GM23338 (cell line): ENCODE results near the gene DOLPP1. TPM values are rescaled to one million over a fixed set of nuclear protein-coding genes. Genes with fewer than 3 reads are reported as not detected.
"Not testable (repeated sequence)": the region's sequence is repeated elsewhere in the genome, so short reads cannot be mapped to it uniquely, and the experiment has no call there.

Source experiments
- ATAC-seq: fragments of 200-7000 bp; cut with Tn5 transposase; 3 replicates; pipeline ENCODE4 v1.9.1; 2020
- DNase-seq: peaks from one replicate; pipeline ENCODE4 v3.0.0-alpha.2; 2015; ENCODE audit warnings: low spot score
- H2AFZ ChIP-seq: fragments of 200-600 bp; sonication (generic); 2 replicates; pipeline ENCODE4 v1.8.0; 2016; ENCODE audit warnings: antibody characterized with exemption, mild to moderate bottlenecking, moderate library complexity
- H3F3A ChIP-seq: fragments of 200-600 bp; sonication (generic); replicated peaks from 2 replicates; pipeline ENCODE4 v1.8.0; 2017; ENCODE audit warnings: antibody characterized with exemption, mixed run types, low read depth
- H3K27ac ChIP-seq: fragments of 200-600 bp; sonication (generic); 2 replicates; pipeline ENCODE4 v1.6.1; 2016; ENCODE audit warnings: low read depth
- H3K27me3 ChIP-seq: fragments of 200-600 bp; sonication (generic); 2 replicates; pipeline ENCODE4 v1.8.0; 2016; ENCODE audit warnings: mild to moderate bottlenecking, mixed run types, moderate library complexity; ENCODE audit not compliant: insufficient read depth
- H3K36me3 ChIP-seq: fragments of 200-600 bp; sonication (generic); 2 replicates; pipeline ENCODE4 v1.8.0; 2016; ENCODE audit warnings: mild to moderate bottlenecking; ENCODE audit not compliant: insufficient read depth
- H3K4me1 ChIP-seq: fragments of 200-600 bp; sonication (generic); 2 replicates; pipeline ENCODE4 v1.8.0; 2016; ENCODE audit warnings: mild to moderate bottlenecking, moderate library complexity; ENCODE audit not compliant: insufficient read depth
- H3K4me2 ChIP-seq: fragments of 200-600 bp; sonication (generic); 2 replicates; pipeline ENCODE4 v1.7.1; 2017; ENCODE audit warnings: mixed run types
- H3K4me3 ChIP-seq: fragments of 200-600 bp; sonication (generic); 2 replicates; pipeline ENCODE4 v1.6.1; 2016; ENCODE audit warnings: mixed run types
- H3K79me2 ChIP-seq: fragments of 200-600 bp; sonication (generic); replicated peaks from 2 replicates; pipeline ENCODE4 v1.8.0; 2017; ENCODE audit warnings: mild to moderate bottlenecking; ENCODE audit not compliant: insufficient read depth
- H3K9me2 ChIP-seq: fragments of 200-600 bp; sonication (generic); 2 replicates; pipeline ENCODE4 v1.8.0; 2017; ENCODE audit not compliant: insufficient read depth
- H4K20me1 ChIP-seq: fragments of 200-600 bp; sonication (generic); replicated peaks from 2 replicates; pipeline ENCODE4 v1.8.0; 2017; ENCODE audit warnings: mild to moderate bottlenecking; ENCODE audit not compliant: insufficient read depth
- H3K27ac Mint-ChIP-seq: 2 replicates; pipeline ENCODE4 v1.8.0; 2020; ENCODE audit warnings: inconsistent platforms, mild to moderate bottlenecking, moderate library complexity, mixed read lengths
- H3K27me3 Mint-ChIP-seq: 3 replicates; pipeline ENCODE4 v1.8.0; 2022; ENCODE audit warnings: low read depth, mild to moderate bottlenecking, moderate library complexity, mixed read lengths, inconsistent platforms; ENCODE audit not compliant: insufficient read depth, poor library complexity
- H3K36me3 Mint-ChIP-seq: 3 replicates; pipeline ENCODE4 v1.8.0; 2021; ENCODE audit warnings: low read depth, mild to moderate bottlenecking, inconsistent platforms, moderate library complexity, mixed read lengths
- H3K4me1 Mint-ChIP-seq: 3 replicates; pipeline ENCODE4 v1.8.0; 2020; ENCODE audit warnings: mild to moderate bottlenecking, inconsistent platforms, mixed read lengths
- H3K4me3 Mint-ChIP-seq: 3 replicates; pipeline ENCODE4 v1.8.0; 2021; ENCODE audit warnings: moderate library complexity, mild to moderate bottlenecking, inconsistent platforms, mixed read lengths
- H3K9me3 Mint-ChIP-seq: 3 replicates; pipeline ENCODE4 v1.8.0; 2020; ENCODE audit warnings: moderate library complexity, mild to moderate bottlenecking, inconsistent platforms, mixed read lengths
- CREB1 ChIP-seq: fragments of 250-450 bp; sonication (Bioruptor Pico); IDR thresholded peaks from 2 replicates; pipeline ENCODE4 v1.5.0; 2020; ENCODE audit warnings: low read depth, mild to moderate bottlenecking, moderate library complexity
- CTCF ChIP-seq, 2 experiments: fragments of 200-600 bp in 1 of 2; sonication (generic) in 1 of 2; conservative IDR thresholded peaks; 2 replicates each; pipeline versions ENCODE4 v1.5.1 to v1.6.1; 2016 to 2017; ENCODE audit warnings: antibody characterized with exemption in 2 of 2, low read depth in 2 of 2, mild to moderate bottlenecking in 2 of 2, moderate library complexity in 1 of 2
- EZH2 ChIP-seq: fragments of 200-600 bp; sonication (generic); IDR thresholded peaks from one replicate; pipeline ENCODE4 v1.8.0; 2017; ENCODE audit warnings: antibody characterized with exemption, mild to moderate bottlenecking, low read depth; ENCODE audit not compliant: unreplicated experiment
- EZH2phosphoT487 ChIP-seq: fragments of 200-600 bp; sonication (generic); IDR thresholded peaks from one replicate; pipeline ENCODE4 v1.8.1; 2018; ENCODE audit warnings: antibody characterized with exemption; ENCODE audit not compliant: unreplicated experiment
- JUNB ChIP-seq: IDR thresholded peaks from one replicate; pipeline ENCODE4 v1.6.1; 2016; ENCODE audit warnings: antibody characterized with exemption; ENCODE audit not compliant: unreplicated experiment
- NANOG ChIP-seq: IDR thresholded peaks from 2 replicates; pipeline ENCODE4 v1.6.1; 2016; ENCODE audit warnings: antibody characterized with exemption, borderline replicate concordance
- POLR2AphosphoS5 ChIP-seq: IDR thresholded peaks from 2 replicates; pipeline ENCODE4 v1.6.1; 2016; ENCODE audit warnings: antibody characterized with exemption, low read depth
- STAT1 ChIP-seq: IDR thresholded peaks from one replicate; pipeline ENCODE4 v1.6.1; 2016; ENCODE audit warnings: antibody characterized with exemption; ENCODE audit not compliant: unreplicated experiment
- ZNF114 ChIP-seq: fragments of 250-450 bp; sonication (Bioruptor Pico); IDR thresholded peaks from 2 replicates; pipeline ENCODE4 v1.5.0; 2020; ENCODE audit warnings: mild to moderate bottlenecking, moderate library complexity
- ZNF331 ChIP-seq: fragments of 250-450 bp; sonication (Bioruptor Pico); IDR thresholded peaks from 2 replicates; pipeline ENCODE4 v1.5.0; 2020; ENCODE audit warnings: low read depth, mild to moderate bottlenecking, moderate library complexity
- polyA plus RNA-seq: library from polyadenylated mRNA; unstranded; fragments of >200 nt; fragmentation: Nextera tagmentation; extraction: Ambion mirVana; gene quantifications from 2 replicates; pipeline ENCODE4 v1.2.1, GENCODE V29; 2016
- total RNA-seq: library from RNA; depleted of rRNA; stranded (reverse); fragments of >200 nt; shearing (Covaris generic); gene quantifications from 2 replicates; pipeline ENCODE4 v1.2.3, GENCODE V29; 2014
- TF ChIP-seq, protein P1 (sequence below): IDR thresholded peaks from one replicate; pipeline ENCODE4 v1.6.1; 2018; ENCODE audit warnings: antibody characterized with exemption; ENCODE audit not compliant: unreplicated experiment
- TF ChIP-seq, protein P2 (sequence below): IDR thresholded peaks from 2 replicates; pipeline ENCODE4 v1.6.1; 2016; ENCODE audit warnings: antibody characterized with exemption

DOLPP1 gene
- total and polyA plus RNA-seq, 2 experiments from 2014 or later = 23.3 to 31.9 TPM

DNA sequence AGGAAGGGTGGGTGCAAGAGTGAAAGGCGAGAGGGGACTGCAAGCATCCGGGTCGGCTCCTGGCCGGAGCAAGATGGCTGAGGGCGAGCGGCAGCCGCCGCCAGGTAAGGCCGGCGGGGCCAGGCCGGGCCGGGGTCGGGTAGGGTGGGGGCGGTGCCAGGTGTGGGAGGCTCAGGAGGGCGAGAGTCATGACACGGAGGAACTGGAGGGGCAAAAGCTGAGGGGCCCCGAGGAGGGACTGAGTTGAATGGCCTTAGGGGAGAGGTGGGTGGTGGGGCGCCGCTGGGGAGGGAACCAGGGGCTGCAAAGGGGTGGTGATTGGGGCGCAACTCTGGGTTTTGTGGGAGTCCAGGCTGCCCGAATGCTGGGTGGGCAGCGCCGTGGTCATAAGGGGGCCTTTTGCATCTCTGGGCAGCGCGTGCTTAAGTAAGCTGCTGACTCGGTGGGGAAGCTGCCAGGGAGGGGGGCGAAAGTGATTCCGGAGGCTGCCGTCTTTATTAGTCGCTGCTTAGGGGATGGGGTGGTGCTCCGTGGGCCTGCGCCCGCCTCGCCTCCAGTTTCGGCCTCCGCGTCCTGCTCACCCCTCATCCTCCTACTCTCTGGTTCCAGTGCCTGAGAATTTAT, 30.7 kb downstream of the DOLPP1 start:
- Histone ChIP-seq H3K27me3 (peaks cover 18% of the 10 kb centered on the region), H4K20me1 (peaks cover 14% of the 10 kb centered on the region; the same call in 1 of the 2 replicates), H3K79me2 (peaks cover 49% of the 10 kb centered on the region), H3K4me1 (peaks cover 8% of the 10 kb centered on the region), H2AFZ (peak overlapping the region; percentile 86), H3K4me2 (peak overlapping the region; percentile 98), H3K36me3 (no peaks in the 10 kb centered on the region), H3K9me2 (no peaks in the 10 kb centered on the region), H3F3A (peaks cover 6% of the 10 kb centered on the region; the same call in 1 of the 2 replicates), H3K4me3 (peak overlapping the region; percentile 96), H3K27ac (peak overlapping the region; percentile 99)
- no peak for TF ChIP-seq ZNF331
- no peak for TF ChIP-seq STAT1
- no peak for TF ChIP-seq JUNB
- no peak for TF ChIP-seq EZH2phosphoT487
- TF ChIP-seq EZH2 = no peak
- Mint-ChIP-seq H3K4me1 (peaks cover 13% of the 10 kb centered on the region), H3K4me3 (peak overlapping the region; percentile 90), H3K27me3 (peaks cover 23% of the 10 kb centered on the region), H3K27ac (peak overlapping the region; percentile 98), H3K9me3 (no peaks in the 10 kb centered on the region), H3K36me3 (no peaks in the 10 kb centered on the region; the same call in 1 of the 3 replicates)
- DNase-seq (peak; percentile 58), ATAC-seq (peak; percentile 54)

GRCh38 chr9:129112526-129112925, 31.6 kb downstream of the DOLPP1 start:
- not testable (repeated sequence) for H2AFZ ChIP-seq, H3K9me3 Mint-ChIP-seq, H3K4me1 ChIP-seq, H3K9me2 ChIP-seq, H3K36me3 Mint-ChIP-seq, ATAC-seq, H3K36me3 ChIP-seq, DNase-seq, H3K27ac ChIP-seq, H3F3A ChIP-seq
- peaks cover 14% of the 10 kb centered on the region; the same call in 1 of the 2 replicates for H4K20me1 ChIP-seq
- H3K79me2 ChIP-seq = peaks cover 58% of the 10 kb centered on the region
- H3K4me3 ChIP-seq = peak overlapping the region; percentile 96
- Mint-ChIP-seq H3K4me1 (peaks cover 13% of the 10 kb centered on the region), H3K4me3 (peak overlapping the region; percentile 90), H3K27ac (0 out of 2 replicates have a peak overlapping the region, but pooled peaks have one; percentile 98), H3K27me3 (peaks cover 22% of the 10 kb centered on the region)
- peaks cover 18% of the 10 kb centered on the region for H3K27me3 ChIP-seq
- H3K4me2 ChIP-seq = peak overlapping the region; percentile 98

DNA sequence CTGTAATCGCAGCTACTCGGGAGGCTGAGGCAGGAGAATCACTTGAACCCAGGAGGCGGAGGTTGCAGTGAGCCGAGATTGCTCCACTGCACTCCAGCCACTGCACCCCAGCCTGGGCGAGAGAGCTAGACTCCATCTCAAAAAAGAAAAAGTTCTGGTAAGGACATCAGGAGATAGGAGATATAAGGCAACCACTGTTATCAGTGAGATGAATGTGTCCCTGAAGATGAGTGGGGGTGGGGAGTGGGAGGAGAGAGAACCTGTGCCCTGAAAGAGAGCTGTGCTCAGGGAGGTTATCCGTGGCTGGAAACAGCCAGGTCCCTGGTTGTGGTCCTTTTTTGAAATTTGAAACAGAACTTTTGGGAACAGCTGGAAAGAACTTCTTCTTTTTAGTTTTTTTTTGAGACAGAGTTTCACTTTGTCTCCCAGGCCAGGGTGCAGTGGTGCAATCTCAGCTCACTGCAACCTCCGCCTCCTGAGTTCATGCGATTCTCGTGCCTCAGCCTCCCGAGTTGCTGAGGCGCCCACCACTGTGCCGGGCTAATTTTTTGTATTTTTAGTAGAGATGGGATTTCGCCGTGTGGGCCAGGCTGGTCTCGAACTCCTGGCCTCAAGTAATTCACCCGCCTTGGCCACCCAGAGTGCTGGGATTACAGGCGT, 32.9 kb downstream of the DOLPP1 start:
- Histone ChIP-seq H3K9me2 (no peaks in the 10 kb centered on the region), H3F3A (peaks cover 6% of the 10 kb centered on the region; the same call in 1 of the 2 replicates), H4K20me1 (peaks cover 18% of the 10 kb centered on the region), H3K79me2 (peaks cover 70% of the 10 kb centered on the region), H3K4me3 (no peak overlapping the region), H3K36me3 (no peaks in the 10 kb centered on the region), H3K4me1 (peaks cover 8% of the 10 kb centered on the region), H2AFZ (no peak overlapping the region), H3K27me3 (peaks cover 17% of the 10 kb centered on the region), H3K4me2 (no peak overlapping the region), H3K27ac (no peak overlapping the region)
- no peak overlapping the region for H3K4me3 Mint-ChIP-seq
- H3K4me1 Mint-ChIP-seq = peaks cover 13% of the 10 kb centered on the region
- peaks cover 7% of the 10 kb centered on the region for H3K36me3 Mint-ChIP-seq
- ATAC-seq (no peak), DNase-seq (no peak)
- no peaks in the 10 kb centered on the region for H3K9me3 Mint-ChIP-seq
- no peak overlapping the region for H3K27ac Mint-ChIP-seq
- peaks cover 18% of the 10 kb centered on the region for H3K27me3 Mint-ChIP-seq
- TF ChIP-seq EZH2 (no peak), CTCF (conservative IDR thresholded peaks at IDR 0.05; ENCODE audit: low read depth in 2 of 2) (no peak), POLR2AphosphoS5 (no peak), NANOG (no peak), STAT1 (no peak), ZNF331 (no peak), EZH2phosphoT487 (no peak), CREB1 (no peak), JUNB (no peak), ZNF114 (CRISPR knock-in tag) (no peak)
- TF ChIP-seq, protein P1, sequence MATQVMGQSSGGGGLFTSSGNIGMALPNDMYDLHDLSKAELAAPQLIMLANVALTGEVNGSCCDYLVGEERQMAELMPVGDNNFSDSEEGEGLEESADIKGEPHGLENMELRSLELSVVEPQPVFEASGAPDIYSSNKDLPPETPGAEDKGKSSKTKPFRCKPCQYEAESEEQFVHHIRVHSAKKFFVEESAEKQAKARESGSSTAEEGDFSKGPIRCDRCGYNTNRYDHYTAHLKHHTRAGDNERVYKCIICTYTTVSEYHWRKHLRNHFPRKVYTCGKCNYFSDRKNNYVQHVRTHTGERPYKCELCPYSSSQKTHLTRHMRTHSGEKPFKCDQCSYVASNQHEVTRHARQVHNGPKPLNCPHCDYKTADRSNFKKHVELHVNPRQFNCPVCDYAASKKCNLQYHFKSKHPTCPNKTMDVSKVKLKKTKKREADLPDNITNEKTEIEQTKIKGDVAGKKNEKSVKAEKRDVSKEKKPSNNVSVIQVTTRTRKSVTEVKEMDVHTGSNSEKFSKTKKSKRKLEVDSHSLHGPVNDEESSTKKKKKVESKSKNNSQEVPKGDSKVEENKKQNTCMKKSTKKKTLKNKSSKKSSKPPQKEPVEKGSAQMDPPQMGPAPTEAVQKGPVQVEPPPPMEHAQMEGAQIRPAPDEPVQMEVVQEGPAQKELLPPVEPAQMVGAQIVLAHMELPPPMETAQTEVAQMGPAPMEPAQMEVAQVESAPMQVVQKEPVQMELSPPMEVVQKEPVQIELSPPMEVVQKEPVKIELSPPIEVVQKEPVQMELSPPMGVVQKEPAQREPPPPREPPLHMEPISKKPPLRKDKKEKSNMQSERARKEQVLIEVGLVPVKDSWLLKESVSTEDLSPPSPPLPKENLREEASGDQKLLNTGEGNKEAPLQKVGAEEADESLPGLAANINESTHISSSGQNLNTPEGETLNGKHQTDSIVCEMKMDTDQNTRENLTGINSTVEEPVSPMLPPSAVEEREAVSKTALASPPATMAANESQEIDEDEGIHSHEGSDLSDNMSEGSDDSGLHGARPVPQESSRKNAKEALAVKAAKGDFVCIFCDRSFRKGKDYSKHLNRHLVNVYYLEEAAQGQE = no peak
- TF ChIP-seq, protein P2, sequence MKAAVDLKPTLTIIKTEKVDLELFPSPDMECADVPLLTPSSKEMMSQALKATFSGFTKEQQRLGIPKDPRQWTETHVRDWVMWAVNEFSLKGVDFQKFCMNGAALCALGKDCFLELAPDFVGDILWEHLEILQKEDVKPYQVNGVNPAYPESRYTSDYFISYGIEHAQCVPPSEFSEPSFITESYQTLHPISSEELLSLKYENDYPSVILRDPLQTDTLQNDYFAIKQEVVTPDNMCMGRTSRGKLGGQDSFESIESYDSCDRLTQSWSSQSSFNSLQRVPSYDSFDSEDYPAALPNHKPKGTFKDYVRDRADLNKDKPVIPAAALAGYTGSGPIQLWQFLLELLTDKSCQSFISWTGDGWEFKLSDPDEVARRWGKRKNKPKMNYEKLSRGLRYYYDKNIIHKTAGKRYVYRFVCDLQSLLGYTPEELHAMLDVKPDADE = no peak
